ENCODE data around the gene YY1.
"Not testable (repeated sequence)": the region's sequence is repeated elsewhere in the genome, so short reads cannot be mapped to it uniquely, and the experiment has no call there.

The YY1 gene

DNA sequence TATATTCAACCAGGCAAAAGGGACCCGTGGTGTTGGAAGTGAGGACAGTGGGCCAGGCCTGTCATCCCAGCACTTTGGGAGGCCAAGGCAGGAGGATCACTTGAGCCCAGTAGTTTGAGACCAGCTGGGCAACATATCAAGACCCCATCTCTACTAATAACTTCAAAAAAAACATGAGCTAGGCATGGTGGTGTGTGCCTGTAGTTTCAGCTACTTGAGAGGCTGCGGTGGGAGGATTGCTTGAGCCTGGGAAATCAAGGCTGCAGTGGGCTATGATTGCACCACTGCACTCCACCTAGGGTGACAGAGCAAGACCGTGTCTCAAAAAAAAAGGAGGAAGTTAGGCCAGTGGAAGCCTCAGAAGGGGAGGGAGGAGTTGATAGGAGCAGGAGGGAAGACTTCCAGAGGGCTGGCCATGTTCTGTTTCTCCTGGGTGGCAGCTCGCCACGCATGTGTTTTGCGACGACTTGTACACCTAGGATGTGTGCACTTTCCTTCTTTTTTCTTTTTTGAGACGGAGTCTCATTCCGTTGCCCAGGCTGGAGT lies 57.2 kb downstream of the YY1 start:
- no peak for DNase-seq (ENCODE audit: low read depth)

DNA sequence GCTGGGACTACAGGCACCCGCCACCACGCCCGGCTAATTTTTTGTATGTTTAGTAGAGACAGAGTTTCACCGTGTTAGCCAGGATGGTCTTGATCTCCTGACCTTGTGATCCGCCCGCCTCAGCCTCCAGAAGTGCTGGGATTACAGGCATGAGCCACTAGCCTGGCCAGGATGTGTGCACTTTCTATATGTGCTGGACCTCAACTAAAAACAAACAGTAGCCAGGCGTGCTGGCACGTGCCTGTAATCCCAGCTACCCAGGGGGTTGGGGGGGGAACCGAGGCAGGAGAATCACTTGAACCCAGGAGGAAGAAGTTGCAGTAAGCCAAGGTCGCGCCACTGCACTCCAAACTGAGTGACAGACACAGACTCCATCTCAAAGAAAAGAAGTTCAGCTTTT lies 57.8 kb downstream of the YY1 start:
- not testable (repeated sequence) for DNase-seq (ENCODE audit: low read depth)

DNA sequence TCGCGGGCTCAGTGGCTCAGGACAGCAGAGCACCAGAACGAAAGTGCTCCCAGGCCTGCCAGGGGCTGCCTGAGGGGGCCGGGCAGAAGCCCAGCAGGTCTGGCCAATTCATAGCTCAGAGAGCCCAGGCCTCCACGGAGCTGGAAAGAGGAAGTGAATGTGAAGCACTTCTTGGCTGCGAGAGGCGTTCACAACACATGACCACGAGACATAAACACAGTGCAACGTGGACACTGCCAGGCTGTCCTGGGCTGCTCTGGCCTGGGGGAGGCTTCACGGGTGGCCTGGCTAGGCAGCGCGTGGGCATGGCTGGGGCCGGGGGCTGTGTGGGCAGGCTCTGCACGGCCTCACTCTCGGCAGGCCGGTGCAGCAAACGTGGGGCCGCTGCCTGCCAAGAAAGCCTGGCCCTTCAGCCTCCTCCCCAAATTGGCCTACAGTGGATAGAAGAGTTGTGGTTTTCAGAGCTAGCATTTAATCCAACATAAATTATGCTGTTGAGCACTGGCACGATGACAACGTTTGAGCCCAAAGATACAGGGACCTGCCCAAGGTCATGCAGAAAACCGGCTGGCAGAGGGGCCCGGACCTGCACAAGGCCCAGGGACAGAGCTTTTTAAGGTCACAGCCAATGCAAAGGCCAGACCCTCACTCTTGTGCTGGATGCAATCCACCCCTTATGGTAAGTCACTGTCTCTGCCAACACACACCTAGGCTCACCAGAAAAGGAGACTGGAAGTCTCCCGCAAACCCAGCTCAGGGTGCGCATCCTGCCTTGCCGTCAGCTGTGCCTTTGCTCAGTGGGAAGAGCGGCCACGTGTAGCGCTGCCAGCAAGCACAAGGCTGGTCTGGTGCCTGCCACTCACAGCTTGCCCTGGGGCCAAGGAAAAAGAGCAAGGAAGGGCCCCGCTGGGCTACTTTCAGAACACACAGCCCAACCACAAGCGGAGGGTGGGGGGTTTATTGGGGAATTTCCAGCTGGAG lies 58.7 kb downstream of the YY1 start:
- DNase-seq (ENCODE audit: low read depth), result no peak

DNA sequence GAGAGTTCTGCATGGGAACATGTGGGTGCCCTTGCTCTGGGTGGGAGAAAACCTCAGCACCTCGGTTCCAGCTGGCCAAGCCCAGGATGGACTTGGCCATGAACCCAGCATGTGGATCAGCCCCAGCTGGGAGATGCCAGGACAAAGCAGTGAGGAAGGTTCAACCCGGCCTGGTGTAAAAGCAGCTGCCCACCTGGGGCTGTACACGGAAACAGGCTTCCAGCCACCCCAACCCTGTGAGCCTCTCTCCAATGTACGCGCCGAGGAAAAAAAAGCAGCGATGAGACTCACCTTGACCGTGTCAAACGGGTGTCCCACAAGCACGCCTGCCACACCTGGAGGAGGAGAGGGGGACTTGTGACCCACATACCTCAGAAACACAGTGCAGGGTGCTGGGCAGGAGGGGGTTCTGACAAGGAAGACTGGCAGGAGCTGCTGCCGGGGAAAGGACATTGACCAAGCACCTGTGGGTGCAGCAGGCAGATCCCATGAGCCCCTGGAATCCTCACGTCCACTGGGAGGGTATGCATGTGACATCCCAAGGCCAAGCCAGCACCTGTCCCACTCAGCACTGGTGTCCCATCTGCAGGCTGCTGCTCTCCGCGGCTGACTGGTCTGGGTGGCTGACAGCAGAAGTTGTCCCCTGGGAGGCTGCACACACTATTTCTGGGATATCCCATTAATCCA lies 59.8 kb downstream of the YY1 start:
- no peak for DNase-seq (ENCODE audit: low read depth)

DNA sequence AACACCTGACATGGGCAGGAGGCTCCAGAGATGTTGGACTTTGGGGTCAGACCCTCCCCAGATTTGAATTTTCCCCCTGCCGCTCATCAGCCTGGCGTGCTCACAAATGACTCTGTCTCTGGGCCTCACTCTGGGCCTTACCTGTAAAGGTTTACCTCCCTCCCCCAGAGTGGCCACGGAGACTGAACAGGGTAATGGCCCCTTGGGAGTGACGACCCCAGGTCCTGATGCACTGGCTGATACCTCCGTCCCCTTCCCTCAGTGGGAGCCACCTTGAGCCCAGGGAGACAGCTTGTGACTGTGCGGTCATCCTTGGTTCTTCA lies 60.3 kb downstream of the YY1 start:
- DNase-seq (ENCODE audit: low read depth), result no peak

DNA sequence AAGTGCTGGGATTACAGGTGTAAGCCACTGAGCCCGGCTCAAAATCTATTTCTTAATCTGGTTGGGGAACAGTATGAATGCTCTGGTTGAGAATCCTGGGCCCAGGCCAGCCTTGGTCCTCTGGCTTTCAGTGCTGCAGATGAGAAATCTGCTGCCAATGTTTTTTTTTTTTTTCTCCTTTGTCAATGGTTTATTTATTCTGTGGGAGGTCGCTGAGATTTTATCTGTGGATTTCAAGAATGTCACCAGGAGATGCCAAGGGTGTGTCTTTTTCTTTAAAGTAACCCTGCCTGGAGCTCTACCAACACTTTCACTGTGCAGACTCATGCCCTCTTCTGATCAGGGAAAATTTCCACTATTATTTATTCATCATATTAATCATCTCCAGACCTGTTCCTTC lies 63.7 kb downstream of the YY1 start:
- DNase-seq (ENCODE audit: low read depth), result no peak

DNA sequence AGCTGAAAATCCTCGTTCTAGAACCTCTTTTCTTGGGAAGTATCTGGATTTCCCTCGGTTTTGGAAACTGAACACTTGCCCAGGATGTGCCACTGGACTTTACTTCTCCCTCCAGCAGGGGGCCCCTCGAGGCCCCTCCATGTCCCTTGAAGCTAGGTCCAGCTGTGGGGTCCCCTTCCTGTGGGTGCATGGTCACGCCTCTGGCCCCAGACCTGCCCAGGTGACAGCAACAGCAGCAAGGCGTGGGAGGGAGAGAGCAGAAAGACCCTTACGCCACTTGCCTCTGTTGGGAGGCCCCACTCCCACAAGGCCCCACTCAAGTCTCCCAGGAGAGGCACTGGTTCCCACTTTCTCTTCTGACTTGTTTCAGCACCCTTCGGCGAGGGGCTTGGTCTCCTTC lies 64.2 kb downstream of the YY1 start:
- no peak for DNase-seq (ENCODE audit: low read depth)

DNA sequence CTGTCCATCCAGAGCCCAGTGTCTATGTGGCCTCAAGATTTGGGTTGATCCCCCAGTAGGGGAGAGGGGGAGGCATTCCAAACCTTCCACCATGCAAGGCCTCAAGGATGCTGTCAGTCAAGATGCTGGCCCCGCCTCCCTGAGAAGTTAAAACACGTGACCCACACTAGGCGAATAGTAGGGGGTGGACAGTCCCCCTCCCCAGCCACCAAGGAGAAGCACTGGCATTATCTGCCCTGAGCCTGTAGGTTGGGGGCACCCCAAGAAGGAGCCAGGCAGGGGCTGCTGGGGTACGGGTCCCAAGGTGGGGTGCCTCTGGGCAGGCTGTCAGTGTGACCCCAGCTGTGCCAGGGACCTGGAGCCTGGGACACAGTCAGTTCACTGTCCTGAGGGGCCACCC lies 65.0 kb downstream of the YY1 start:
- no peak for DNase-seq (ENCODE audit: low read depth)

DNA sequence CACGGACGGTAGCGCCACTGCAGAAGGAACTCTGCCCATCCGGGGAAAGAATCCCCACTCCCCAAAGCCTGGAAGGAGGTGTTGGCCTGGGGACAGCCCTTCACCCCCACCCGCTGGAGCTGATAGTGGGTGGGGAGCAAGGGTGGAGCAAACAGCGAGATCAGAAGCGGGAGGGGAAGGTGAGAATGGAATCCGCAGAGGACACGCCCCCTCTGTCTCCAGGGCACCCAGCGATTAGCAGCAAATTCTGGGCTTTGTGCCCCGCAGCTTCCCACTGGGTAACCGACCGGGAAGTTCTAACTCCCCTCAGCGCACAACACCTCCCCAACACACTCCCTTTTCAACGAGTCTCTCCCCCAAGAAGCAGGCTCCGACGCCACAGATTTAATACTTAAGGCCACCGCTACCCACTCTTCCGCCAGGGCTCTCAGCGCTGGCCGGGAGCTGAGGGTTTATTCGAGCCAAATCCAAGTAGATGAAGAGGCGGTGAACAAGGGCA lies 65.9 kb downstream of the YY1 start:
- no peak for DNase-seq (ENCODE audit: low read depth)

DNA sequence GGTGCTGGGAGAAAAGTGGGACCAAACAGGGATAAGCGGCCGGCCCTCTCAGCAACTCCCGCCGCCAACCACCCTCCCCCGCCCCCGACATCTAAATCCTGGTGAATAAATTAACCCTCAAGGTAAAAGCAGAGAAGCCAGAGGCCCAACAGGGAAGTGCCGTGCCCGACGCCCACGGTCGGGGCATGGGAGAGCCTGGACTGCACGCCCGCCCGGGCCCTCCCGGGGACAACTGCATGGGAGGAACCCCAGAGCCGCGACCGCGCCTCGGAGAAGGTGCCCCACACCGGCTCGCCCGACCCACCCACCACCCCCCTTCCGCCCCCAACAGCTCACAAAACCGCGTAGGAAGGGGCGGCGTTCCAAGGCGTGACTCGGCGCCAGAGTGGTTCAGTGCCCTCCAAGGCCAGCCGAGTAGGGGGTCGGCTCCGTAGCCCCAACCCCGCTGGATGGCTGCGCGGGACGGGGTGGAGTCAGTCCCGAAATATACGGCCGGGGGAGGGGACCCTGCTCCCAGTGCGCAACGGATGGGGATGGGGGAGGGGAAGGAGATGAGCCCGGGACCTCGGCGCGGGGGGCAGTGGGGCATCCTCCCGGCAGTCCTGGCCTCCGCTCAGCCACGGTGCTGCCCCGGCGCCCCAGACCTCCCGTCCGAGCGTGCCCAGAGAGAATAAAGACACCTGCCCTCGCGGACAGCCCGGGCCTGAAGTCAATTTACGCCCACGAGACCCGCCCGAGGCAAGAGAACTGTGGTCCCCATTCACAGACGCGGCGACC lies 66.6 kb downstream of the YY1 start:
- DNase-seq (ENCODE audit: low read depth), result peak; percentile 26

DNA sequence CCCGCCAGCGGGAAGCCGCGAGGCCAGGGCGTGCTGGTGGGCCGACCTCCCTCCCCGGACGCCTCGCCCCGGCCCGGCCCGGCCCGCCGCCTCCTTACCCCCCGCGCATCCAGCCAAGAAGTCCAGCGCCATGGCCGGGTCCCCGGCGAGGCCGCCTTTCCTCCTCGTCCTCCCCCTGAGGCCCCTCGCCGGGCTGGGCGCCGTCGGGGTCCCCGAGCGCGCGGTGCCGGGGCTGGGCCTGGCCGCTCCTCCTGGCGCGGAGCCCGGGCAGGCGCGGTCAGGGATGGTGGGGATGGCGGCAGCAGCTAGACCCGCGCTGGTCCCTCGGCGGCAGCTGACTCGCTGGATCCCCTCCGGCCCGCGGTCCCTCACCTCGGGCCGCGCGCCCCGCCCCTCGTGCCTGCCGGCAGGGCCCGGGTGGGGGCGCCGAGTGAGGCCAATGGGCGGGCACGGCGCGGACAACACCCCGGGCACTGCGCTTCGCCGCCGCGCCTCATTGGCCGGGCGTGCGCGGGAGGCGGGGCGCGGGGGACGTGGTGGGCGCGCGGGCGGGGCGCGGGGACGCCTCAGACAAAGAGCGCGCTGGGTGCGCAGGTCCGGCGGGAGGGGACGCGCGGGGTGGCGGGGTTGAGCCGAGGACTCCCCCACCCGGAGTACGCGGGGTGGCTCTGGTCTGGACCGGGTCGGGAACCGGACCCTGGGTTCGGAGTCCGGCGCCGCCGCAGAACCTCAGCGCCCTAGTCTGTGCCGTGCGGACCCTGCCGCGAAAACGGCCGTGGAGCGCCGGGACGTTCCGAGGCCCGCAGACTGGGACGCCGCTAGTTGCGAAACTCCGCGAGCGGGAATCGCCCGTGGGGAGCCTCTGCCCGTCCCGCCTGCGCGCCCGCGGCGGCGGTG lies 67.4 kb downstream of the YY1 start, which contains the start of gene SLC25A29:
TSS of gene SLC25A29 (minus strand) at position 344 of the 897 bp plus-strand sequence. CDS start at position 132, 212 bp downstream.
- DNase-seq (ENCODE audit: low read depth), result peak; percentile 70

DNA sequence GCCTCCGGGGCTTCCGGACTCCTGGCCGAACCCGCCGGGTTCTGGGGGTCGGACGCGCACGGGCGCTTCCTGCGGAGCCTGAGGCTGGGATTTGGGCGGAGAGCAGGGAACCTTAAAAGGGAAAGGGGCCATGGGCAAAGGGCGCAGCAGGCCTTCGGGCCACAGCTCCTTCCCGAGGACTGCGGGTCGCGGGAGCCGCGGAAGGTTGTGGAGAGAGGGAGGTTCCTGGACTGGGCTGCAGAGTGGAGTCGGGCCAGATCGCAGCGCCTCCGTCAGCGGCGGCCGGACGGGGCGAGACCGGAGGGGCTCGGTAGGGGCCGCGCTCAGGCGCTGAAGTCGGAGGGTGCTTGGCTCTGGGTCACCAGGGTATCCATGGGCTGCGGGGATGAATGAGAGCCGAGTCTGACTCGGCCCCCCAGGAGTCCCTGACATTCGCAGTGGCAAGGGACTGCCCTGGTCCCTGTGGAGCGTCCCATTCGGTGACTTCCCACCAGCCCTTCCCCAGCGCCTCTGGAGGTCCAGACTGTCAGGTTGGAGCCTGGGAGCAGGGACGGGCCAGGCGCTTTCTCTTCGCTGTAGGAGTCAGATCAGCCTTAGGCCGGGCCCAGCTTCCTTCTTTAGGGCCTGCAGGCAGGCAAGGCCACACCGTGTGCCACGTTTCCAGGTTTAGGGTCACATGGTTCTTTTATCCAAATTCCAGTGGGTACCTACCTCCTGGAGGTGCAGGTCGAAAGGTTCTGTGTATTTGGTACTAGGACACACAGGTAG lies 68.2 kb downstream of the YY1 start:
- DNase-seq (ENCODE audit: low read depth), result no peak

DNA sequence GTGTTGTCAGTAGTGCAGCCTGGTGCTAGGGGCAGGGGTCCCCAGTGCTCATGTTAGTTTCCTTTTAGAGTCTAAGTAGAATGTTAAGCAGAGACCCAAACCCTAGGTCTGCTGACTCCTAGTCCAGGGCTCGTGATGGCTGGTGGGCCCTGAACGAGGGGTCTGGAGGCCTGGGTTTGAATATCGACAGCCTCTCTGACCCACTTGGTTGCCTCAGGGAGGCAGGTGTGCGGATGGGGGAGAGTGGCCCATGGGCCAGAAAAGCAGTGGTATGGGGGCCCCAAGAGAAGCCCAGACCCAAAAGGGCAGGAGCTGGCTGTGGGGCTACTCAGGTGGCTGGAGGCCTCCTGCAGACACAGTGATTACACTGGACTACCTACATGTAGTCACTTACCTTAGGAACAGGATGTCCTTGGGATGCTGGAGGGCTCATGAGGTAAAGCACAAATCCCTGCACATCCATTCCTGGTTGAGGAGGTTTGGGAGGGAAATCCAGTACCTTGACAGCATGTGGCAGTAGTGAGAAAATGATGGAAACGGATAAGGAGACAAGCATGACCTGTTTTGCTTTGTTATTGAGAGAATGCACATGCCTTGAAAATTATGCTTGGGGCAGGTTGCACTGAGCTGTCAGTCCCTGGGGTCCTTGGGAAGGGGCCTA lies 69.0 kb downstream of the YY1 start:
- no peak for DNase-seq (ENCODE audit: low read depth)

DNA sequence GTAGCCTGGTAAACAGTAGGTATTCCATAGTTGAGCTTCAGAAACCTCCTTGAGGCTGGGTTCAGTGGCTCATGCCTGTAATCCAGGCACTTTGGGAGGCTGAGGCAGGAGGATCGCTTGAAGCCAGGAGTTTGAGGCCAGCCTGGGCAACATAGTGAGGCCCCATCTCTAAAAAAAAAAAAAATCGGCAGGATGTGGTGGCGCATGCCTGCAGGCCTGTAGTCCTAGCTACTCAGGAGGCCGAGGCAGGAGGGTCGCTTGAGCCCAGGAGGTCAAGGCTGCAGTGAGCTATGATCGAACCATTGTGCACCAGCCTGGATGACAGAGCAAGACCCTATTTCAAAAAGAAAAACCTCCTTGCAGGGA lies 69.5 kb downstream of the YY1 start:
- not testable (repeated sequence) for DNase-seq (ENCODE audit: low read depth)

DNA sequence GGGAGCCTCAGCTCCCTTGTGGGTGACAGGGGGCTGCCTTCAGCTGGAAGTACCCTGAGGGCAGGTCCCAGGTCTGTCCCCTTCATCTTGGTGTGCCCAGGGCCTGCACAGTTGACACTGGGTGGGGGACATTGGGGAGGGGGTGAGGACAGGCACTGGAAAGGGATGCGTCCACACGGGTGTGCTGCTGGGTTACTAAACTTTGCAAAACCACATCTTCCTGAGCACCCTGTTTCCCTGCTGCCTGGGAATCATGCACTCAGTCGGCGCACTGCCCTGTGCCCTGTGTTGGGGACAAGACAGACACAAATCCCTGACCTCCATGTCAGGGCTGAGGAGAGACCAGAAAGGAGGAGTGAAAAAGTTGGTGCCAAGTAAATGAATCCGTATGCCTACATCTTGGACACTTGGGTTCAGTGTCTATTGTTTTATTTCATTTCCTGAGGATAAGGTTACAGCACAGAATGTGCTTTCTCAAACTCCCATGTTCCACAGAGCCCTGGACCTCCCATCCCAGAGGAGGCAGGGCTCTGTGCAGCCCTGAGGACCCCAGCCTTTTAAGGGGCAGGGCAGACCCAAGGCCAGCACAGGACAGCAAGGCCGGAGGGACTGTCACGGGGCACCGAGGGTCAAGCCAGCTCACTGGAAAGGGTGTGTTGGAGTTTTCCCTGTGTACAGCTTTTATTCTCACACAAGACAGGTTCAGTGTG lies 70.2 kb downstream of the YY1 start:
- no peak for DNase-seq (ENCODE audit: low read depth)

DNA sequence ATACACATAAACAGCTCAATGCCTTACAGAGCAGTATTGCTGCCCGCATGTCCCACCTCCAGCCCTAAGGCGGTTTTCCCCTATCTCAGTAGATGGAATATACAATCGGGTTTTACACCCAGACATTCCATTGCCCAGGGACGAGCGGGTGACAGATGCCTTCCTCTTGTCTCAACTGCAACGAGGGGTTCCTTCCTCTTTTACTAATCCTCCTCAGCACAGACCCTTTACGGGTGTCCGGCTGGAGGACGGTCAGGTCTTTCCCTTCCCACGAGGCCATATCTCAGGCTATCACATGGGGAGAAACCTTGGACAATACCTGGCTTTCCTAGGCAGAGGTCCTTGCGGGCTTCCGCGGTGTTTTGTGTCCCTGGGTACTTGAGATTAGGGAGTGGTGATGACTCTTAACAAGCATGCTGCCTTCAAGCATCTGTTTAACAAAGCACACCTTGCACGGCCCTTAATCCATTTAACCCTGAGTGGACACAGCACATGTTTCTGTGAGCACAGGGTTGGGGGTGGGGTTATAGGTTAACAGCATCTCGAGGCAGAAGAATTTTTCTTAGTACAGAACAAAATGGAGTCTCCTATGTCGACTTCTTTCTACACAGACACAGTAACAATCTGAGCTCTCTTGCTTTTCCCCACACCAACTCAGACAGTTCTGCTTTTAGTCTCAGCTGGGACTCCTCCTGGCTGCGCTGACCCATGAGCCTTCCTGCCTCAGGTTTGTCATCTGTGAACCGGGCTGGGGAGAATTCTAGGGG lies 73.3 kb downstream of the YY1 start:
- not testable (repeated sequence) for DNase-seq (ENCODE audit: low read depth)

DNA sequence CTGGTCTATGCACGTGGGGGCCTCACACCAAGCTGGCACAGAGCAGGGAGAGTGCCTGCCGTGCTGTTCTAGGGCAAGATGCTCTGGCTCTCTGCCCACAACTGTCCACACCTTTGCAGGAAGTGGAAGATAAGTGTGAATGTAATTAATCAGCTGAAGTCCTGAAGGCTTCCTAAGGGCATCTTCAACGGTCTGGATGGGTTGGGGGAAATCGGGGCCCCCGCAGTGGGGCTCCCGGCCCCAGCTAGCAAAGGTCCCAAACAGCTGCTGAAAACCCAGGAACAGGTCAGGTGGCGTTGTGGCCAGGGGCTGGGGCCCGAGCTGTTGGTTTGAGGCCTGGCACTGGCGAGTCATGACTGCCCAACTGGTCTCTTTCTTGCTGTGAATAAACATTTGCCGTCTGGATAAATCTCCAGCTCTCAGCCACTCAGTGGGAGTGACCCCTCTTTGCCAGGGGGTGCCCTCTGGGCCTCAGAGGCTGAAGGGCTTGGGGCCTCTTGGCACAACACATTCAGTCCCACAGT lies 74.0 kb downstream of the YY1 start:
- no peak for DNase-seq (ENCODE audit: low read depth)

Measured in activated T-cell treated with anti-CD3 and anti-CD28 coated beads for 24 hours (primary cell).